HCT116 (cell line): ENCODE data around the gene FAM234A. TPM values are rescaled to one million over a fixed set of nuclear protein-coding genes. Genes with fewer than 3 reads are reported as not detected.

Experiments used
- ATAC-seq: fragments of 200-7000 bp; cut with Tn5 transposase; 2 replicates; pipeline ENCODE4 v1.9.1; 2020; ENCODE audit warnings: mild to moderate bottlenecking, moderate library complexity
- BruUV-seq: library from RNA; stranded (reverse); fragments of 400-500 nt; replicated peaks from 2 replicates; lab custom pipeline; 2021; lab: Mats Ljungman, UMichigan
- CTCF ChIA-PET: fragments of 300-600 bp; sonication (Branson Sonifier 250); formaldehyde crosslinking; loops from one replicate; lab custom pipeline; 2021; ENCODE audit warnings: antibody characterized with exemption; lab: Charles Lee
- POLR2A ChIA-PET: fragments of 300-600, 350-600 bp; sonication (Branson Sonifier 250); formaldehyde crosslinking; loops from one replicate; lab custom pipeline; 2021; ENCODE audit warnings: antibody characterized with exemption; lab: Charles Lee
- RAD21 ChIA-PET, 2 experiments: fragments of 300-600 bp; sonication (Branson Sonifier 250); formaldehyde crosslinking; loops; one replicate each; lab custom pipeline; 2023; ENCODE audit warnings: low total read pairs in 2 of 2; ENCODE audit not compliant: uncharacterized antibody in 2 of 2, unreplicated experiment in 2 of 2, low non-redundant PET in 1 of 2; lab: Charles Lee
- DNase-seq: peaks from one replicate; pipeline ENCODE4 v3.0.0-alpha.2; 2010; ENCODE audit warnings: low read depth, low spot score
- H2AFZ ChIP-seq: fragments of 200-600 bp; shearing (Covaris generic), sonication (generic); 2 replicates; pipeline ENCODE4 v1.6.1; 2017; ENCODE audit warnings: low read depth, mixed run types, mixed read lengths, antibody characterized with exemption, low read length; ENCODE audit not compliant: poor library complexity, severe bottlenecking
- H3K27ac ChIP-seq: 2 replicates; pipeline ENCODE4 v1.5.1; 2012; ENCODE audit warnings: low read depth, low read length
- H3K27me3 ChIP-seq: fragments of 200-600 bp; sonication (generic); 2 replicates; pipeline ENCODE4 v1.6.1; 2016; ENCODE audit warnings: mixed run types, low read length, mixed read lengths; ENCODE audit not compliant: insufficient read depth
- H3K36me3 ChIP-seq, 2 experiments: fragments of 200-500 bp in 1 of 2; fragments of 200-600 bp in 1 of 2; sonication (Bioruptor generic) in 1 of 2; sonication (generic) in 1 of 2; 2 replicates each; pipeline versions ENCODE4 v1.5.1 to v1.6.1; 2014 to 2016; ENCODE audit warnings: low read length in 2 of 2, inconsistent platforms in 1 of 2, mixed read lengths in 1 of 2, mixed run types in 1 of 2; ENCODE audit not compliant: insufficient read depth in 2 of 2, control insufficient read depth in 1 of 2
- H3K4me1 ChIP-seq, 2 experiments: fragments of 200-600 bp in 1 of 2; sonication (generic) in 1 of 2; 2 replicates each; pipeline versions ENCODE4 v1.5.1 to v1.6.1; 2012 to 2017; ENCODE audit warnings: low read length in 2 of 2, inconsistent platforms in 1 of 2, mild to moderate bottlenecking in 1 of 2, mixed read lengths in 1 of 2, mixed run types in 1 of 2, moderate library complexity in 1 of 2; ENCODE audit not compliant: insufficient read depth in 2 of 2, control insufficient read depth in 1 of 2
- H3K4me2 ChIP-seq: fragments of 200-600 bp; sonication (generic); 2 replicates; pipeline ENCODE4 v1.6.1; 2017; ENCODE audit warnings: mixed run types, low read length, mixed read lengths
- H3K4me3 ChIP-seq, 2 experiments: fragments of 200-600 bp in 1 of 2; sonication (generic) in 1 of 2; replicated peaks in 1 of 2; 2 replicates each; pipeline ENCODE4 v1.5.1; 2011 to 2016; ENCODE audit warnings: low read length in 2 of 2, control low read depth in 1 of 2, low read depth in 1 of 2, mild to moderate bottlenecking in 1 of 2, mixed read lengths in 1 of 2, mixed run types in 1 of 2
- H3K79me2 ChIP-seq: fragments of 200-600 bp; sonication (generic); 2 replicates; pipeline ENCODE4 v1.6.1; 2017; ENCODE audit warnings: mild to moderate bottlenecking, mixed run types, low read length, moderate library complexity, mixed read lengths; ENCODE audit not compliant: insufficient read depth
- H3K9ac ChIP-seq: fragments of 200-600 bp; sonication (generic); 2 replicates; pipeline ENCODE4 v1.6.1; 2016; ENCODE audit warnings: low read length, mixed read lengths
- H3K9me2 ChIP-seq: fragments of 200-600 bp; sonication (generic), shearing (Covaris generic); 2 replicates; pipeline ENCODE4 v1.6.1; 2017; ENCODE audit warnings: mixed run types, mild to moderate bottlenecking, moderate library complexity; ENCODE audit not compliant: insufficient read depth
- H3K9me3 ChIP-seq, 2 experiments: fragments of 200-500 bp in 1 of 2; fragments of 200-600 bp in 1 of 2; sonication (Bioruptor generic) in 1 of 2; sonication (generic) in 1 of 2; 2 replicates each; pipeline ENCODE4 v1.6.1; 2014 to 2017; ENCODE audit warnings: low read length in 2 of 2, mixed read lengths in 2 of 2, inconsistent platforms in 1 of 2, low read depth in 1 of 2, mild to moderate bottlenecking in 1 of 2, mixed run types in 1 of 2, moderate library complexity in 1 of 2; ENCODE audit not compliant: control insufficient read depth in 1 of 2, insufficient read depth in 1 of 2
- H4K20me1 ChIP-seq: fragments of 200-600 bp; sonication (generic), shearing (Covaris generic); 2 replicates; pipeline ENCODE4 v1.6.1; 2017; ENCODE audit warnings: mixed run types, mild to moderate bottlenecking, moderate library complexity; ENCODE audit not compliant: insufficient read depth
- CEBPB ChIP-seq: IDR thresholded peaks from 2 replicates; pipeline ENCODE4 v1.6.1; 2012; ENCODE audit warnings: low read depth
- ELF1 ChIP-seq: IDR thresholded peaks from 2 replicates; pipeline ENCODE4 v1.6.1; 2012; ENCODE audit warnings: low read depth, borderline replicate concordance
- EZH2 ChIP-seq: fragments of 200-600 bp; sonication (generic); IDR thresholded peaks from 2 replicates; pipeline ENCODE4 v1.6.1; 2017; ENCODE audit warnings: antibody characterized with exemption, mixed run types
- EZH2phosphoT487 ChIP-seq: fragments of 200-600 bp; IDR thresholded peaks from 2 replicates; pipeline ENCODE4 v1.6.1; 2018; ENCODE audit warnings: antibody characterized with exemption, borderline replicate concordance
- JUND ChIP-seq: IDR thresholded peaks from 2 replicates; pipeline ENCODE4 v1.6.1; 2012
- POLR2A ChIP-seq: IDR thresholded peaks from 2 replicates; pipeline ENCODE4 v1.7.0; 2011; ENCODE audit warnings: borderline replicate concordance; ENCODE audit not compliant: insufficient read depth, insufficient read length; ENCODE audit errors: extremely low read depth
- POLR2AphosphoS5 ChIP-seq: IDR thresholded peaks from 2 replicates; pipeline ENCODE4 v1.6.1; 2011; ENCODE audit warnings: mild to moderate bottlenecking, low read depth, low read length, moderate library complexity
- RAD21 ChIP-seq: IDR thresholded peaks from 2 replicates; pipeline ENCODE4 v1.6.1; 2012; ENCODE audit warnings: low read depth, mild to moderate bottlenecking
- SRF ChIP-seq: IDR thresholded peaks from 2 replicates; pipeline ENCODE4 v1.6.1; 2012; ENCODE audit warnings: low read depth
- TCF7L2 ChIP-seq: IDR thresholded peaks from 2 replicates; pipeline ENCODE4 v1.7.0; 2011; ENCODE audit warnings: borderline replicate concordance, inconsistent platforms; ENCODE audit not compliant: insufficient read depth, insufficient read length; ENCODE audit errors: extremely low read depth
- YY1 ChIP-seq: IDR thresholded peaks from 2 replicates; pipeline ENCODE4 v1.6.1; 2011; ENCODE audit warnings: low read length, low read depth, moderate library complexity, mild to moderate bottlenecking; ENCODE audit not compliant: insufficient replicate concordance; ENCODE audit errors: extremely low read depth
- ZNF274 ChIP-seq: fragments of 200-500 bp; sonication (Bioruptor generic); IDR thresholded peaks from 2 replicates; pipeline ENCODE4 v1.6.1; 2014; ENCODE audit warnings: mild to moderate bottlenecking, low read depth, low read length, inconsistent platforms
- intact Hi-C: fragments of 100-400 bp; cut with micrococcal nuclease; formaldehyde crosslinking; loops from 2 replicates; pipeline ENCODE4 v1.10.0; 2022
- total RNA-seq: library from RNA; stranded (reverse); gene quantifications from one replicate; pipeline ENCODE4 v1.2.1, GENCODE V29; 2021; ENCODE audit not compliant: unreplicated experiment
- TF ChIP-seq, protein P1 (sequence below): IDR thresholded peaks from 2 replicates; pipeline ENCODE4 v1.6.1; 2012

The FAM234A gene
- total RNA-seq, 1 experiment from 2014 or later = 36.4 TPM

DNA sequence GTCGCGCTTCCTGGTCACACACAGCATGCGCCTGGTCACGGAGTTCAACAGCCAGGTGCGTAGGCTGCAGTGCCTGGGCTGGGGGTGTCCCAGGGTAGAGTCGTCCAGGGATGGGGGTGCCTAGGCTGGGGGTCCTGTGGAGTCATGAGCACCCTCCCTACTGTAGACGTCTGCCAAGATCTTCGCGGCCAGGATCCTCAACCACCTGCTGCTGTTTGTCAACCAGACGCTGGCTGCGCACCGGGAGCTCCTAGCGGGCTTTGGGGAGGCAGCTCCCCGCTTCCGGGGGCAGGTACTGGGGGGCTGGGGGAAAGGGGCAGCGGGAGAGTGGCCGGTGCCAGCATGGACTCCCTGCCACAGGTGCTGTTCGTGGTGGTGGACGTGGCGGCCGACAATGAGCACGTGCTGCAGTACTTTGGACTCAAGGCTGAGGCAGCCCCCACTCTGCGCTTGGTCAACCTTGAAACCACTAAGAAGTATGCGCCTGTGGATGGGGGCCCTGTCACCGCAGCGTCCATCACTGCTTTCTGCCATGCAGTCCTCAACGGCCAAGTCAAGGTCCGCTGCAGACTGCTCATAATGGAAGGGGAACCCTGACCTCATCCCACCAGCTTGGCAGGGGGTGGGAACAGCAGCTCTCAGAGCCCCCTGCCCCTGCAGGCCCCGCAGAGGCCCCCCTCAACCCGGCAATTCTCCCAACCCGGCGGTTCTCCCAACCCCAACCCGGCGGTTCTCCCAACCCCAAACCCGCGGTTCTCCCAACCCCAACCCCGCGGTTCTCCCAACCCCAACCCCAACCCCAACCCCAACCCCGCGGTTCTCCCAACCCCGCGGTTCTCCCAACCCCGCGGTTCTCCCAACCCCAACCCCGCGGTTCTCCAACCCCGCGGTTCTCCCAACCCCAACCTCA is 50.8 kb downstream of the FAM234A start:
- Histone ChIP-seq H3K4me2 (no peak overlapping the region), H3K4me3 (no peak overlapping the region), H3K9me3 (no peaks in the 10 kb centered on the region), H3K79me2 (no peaks in the 10 kb centered on the region), H3K27me3 (no peaks in the 10 kb centered on the region), H3K9me2 (no peaks in the 10 kb centered on the region), H3K4me1 (no peaks in the 10 kb centered on the region), H3K9ac (no peak overlapping the region), H4K20me1 (no peaks in the 10 kb centered on the region), H3K27ac (no peak overlapping the region), H2AFZ (no peak overlapping the region), H3K36me3 (no peaks in the 10 kb centered on the region)
- RAD21 ChIA-PET = no interaction called here
- no peak for ATAC-seq
- no TSS peak for BruUV-seq
- POLR2A ChIA-PET = no interaction called here
- no peak for DNase-seq
- TF ChIP-seq CEBPB (no peak), RAD21 (no peak), SRF (no peak), POLR2A (no peak), EZH2 (no peak), EZH2phosphoT487 (no peak), ZNF274 (no peak), JUND (no peak), POLR2AphosphoS5 (no peak), ELF1 (no peak), TCF7L2 (no peak), YY1 (no peak)
- TF ChIP-seq, protein P1, sequence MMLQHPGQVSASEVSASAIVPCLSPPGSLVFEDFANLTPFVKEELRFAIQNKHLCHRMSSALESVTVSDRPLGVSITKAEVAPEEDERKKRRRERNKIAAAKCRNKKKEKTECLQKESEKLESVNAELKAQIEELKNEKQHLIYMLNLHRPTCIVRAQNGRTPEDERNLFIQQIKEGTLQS = no peak
- CTCF ChIA-PET = no interaction called here
- intact Hi-C loops = no loop called here
